ENCODE measurements around the gene HIC1. TPM values are rescaled to one million over a fixed set of nuclear protein-coding genes. Genes with fewer than 3 reads are reported as not detected.

Gene HIC1
- total RNA-seq, 4 donors from 2014 or later, result 2.7 to 9.5 (median 4.9) TPM

DNA sequence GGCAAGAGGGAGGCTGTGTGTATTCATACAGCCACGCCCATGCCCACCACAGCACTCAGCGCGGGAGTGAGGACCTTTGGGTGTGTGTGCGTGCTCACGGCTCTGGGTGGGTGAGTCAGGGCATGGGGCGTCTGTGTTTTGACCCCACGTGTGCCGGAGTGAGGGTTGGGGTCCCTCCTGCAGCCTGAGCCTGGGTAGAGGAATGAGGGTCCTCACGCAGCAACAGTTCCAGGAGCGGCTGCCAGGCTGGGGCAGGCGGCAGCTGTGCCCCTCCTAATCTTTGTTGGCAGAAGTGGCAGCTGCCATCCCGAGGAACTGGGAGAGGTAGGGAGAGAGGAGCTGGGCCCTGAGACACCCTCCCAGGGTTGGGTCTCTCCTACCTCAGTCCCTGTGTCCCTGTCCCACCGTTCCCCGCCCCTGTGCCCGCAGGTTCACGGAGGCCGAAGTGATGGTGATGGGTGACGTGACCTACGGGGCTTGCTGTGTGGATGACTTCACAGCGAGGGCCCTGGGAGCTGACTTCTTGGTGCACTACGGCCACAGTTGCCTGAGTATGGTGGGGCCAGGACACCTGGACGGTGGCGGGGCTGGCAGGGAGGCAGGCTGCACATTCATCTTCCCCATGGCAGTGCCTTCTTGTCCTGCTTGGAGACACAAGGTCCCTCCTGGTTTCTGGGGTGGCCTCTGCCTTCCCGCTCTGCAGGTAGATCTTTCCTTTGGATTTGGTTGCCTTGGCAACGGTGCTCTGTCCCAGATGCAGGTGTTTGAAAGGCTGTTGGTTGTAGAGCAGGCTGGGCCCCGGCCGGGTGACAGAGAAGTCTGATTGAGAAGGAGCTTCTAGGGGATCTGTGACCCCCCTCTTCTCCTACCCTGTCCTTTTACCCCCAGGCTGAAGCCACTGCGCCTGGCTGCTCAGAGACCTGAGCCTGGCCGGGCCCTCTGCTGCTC, 19.1 kb upstream of the HIC1 start:
- peak in 1 of 2 donors; percentile 58 for DNase-seq (ENCODE audit: low spot score in 2 of 2)
- H3K4me3 ChIP-seq, result no peak overlapping the region
- peaks cover 22% of the 10 kb centered on the region for H3K4me1 ChIP-seq
- H3K36me3 ChIP-seq, result peaks cover 47% of the 10 kb centered on the region
- WGBS, result 89% methylated on average over 5 of the region's 29 CpGs
- no peaks in the 10 kb centered on the region for H3K27me3 ChIP-seq
- TF ChIP-seq POLR2AphosphoS5 (IDR thresholded peaks at IDR 0.05), result no peak
- TF ChIP-seq, protein P1, sequence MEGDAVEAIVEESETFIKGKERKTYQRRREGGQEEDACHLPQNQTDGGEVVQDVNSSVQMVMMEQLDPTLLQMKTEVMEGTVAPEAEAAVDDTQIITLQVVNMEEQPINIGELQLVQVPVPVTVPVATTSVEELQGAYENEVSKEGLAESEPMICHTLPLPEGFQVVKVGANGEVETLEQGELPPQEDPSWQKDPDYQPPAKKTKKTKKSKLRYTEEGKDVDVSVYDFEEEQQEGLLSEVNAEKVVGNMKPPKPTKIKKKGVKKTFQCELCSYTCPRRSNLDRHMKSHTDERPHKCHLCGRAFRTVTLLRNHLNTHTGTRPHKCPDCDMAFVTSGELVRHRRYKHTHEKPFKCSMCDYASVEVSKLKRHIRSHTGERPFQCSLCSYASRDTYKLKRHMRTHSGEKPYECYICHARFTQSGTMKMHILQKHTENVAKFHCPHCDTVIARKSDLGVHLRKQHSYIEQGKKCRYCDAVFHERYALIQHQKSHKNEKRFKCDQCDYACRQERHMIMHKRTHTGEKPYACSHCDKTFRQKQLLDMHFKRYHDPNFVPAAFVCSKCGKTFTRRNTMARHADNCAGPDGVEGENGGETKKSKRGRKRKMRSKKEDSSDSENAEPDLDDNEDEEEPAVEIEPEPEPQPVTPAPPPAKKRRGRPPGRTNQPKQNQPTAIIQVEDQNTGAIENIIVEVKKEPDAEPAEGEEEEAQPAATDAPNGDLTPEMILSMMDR (IDR thresholded peaks at IDR 0.05), result no peak
- no peak for TF ChIP-seq EP300 (IDR thresholded peaks at IDR 0.05)
- no peak for TF ChIP-seq POLR2A (IDR thresholded peaks at IDR 0.05)
- no peaks in the 10 kb centered on the region for H3K9me3 ChIP-seq
- H3K27ac ChIP-seq, result no peak overlapping the region

DNA sequence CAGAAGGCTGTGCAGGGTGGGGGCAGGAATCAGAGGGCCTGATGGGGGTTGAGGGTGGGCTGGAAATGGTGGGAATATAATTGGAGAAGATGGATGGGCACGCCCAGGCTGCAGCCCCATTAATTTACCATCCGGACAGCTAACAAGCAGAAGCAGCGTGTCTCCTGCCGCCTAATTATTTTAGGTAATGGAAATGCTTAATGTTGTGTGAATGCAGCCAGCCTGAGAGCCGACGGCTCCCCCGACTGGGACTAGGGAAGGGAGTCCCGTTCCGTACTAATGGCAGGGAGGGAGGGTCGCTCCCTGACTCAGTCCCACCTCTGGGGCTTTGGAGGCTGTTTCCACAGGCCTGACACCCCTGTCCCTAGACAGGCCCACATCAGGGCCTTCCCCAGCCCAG, 17.7 kb upstream of the HIC1 start:
- Histone ChIP-seq H3K27me3 (no peaks in the 10 kb centered on the region), H3K36me3 (peaks cover 47% of the 10 kb centered on the region), H3K4me1 (peaks cover 16% of the 10 kb centered on the region), H3K4me3 (no peak overlapping the region), H3K27ac (no peak overlapping the region), H3K9me3 (no peaks in the 10 kb centered on the region)
- TF ChIP-seq POLR2AphosphoS5 (IDR thresholded peaks at IDR 0.05), result no peak
- TF ChIP-seq, protein P1 (IDR thresholded peaks at IDR 0.05), result no peak
- no peak for TF ChIP-seq EP300 (IDR thresholded peaks at IDR 0.05)
- no peak for TF ChIP-seq POLR2A (IDR thresholded peaks at IDR 0.05)
- DNase-seq (ENCODE audit: low spot score in 2 of 2), result no peak
- 87% methylated on average over 10 of the region's 10 CpGs for WGBS

DNA sequence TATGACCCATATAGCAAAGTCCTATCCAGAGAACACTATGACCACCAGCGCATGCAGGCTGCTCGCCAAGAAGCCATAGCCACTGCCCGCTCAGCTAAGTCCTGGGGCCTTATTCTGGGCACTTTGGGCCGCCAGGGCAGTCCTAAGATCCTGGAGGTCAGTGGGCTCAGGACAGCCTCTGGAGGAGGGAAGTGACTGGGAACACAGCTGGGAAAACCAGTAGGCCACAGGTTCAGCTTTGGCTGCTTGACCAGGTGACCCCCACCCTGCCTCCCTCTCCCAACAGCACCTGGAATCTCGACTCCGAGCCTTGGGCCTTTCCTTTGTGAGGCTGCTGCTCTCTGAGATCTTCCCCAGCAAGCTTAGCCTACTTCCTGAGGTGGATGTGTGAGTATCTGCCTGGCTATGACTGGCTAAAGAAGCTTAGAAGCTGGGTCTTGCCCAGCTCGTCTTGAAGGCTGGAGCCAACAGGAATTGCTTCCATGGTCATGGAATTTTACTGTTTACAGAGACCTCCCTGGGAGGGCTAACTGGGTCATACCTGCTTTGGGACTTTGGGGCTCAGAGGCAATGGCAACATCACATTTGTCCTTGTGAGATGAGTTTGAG, 14.6 kb upstream of the HIC1 start:
- TF ChIP-seq, protein P1 (IDR thresholded peaks at IDR 0.05), result no peak
- no peak for TF ChIP-seq POLR2AphosphoS5 (IDR thresholded peaks at IDR 0.05)
- TF ChIP-seq POLR2A (IDR thresholded peaks at IDR 0.05), result no peak
- TF ChIP-seq EP300 (IDR thresholded peaks at IDR 0.05), result no peak
- Histone ChIP-seq H3K36me3 (peaks cover 41% of the 10 kb centered on the region), H3K4me1 (peaks cover 29% of the 10 kb centered on the region), H3K27ac (no peak overlapping the region), H3K4me3 (no peak overlapping the region), H3K9me3 (no peaks in the 10 kb centered on the region), H3K27me3 (no peaks in the 10 kb centered on the region)
- peak in 1 of 2 donors; percentile 58 for DNase-seq (ENCODE audit: low spot score in 2 of 2)
- 87% methylated on average over 4 of the region's 7 CpGs for WGBS

DNA sequence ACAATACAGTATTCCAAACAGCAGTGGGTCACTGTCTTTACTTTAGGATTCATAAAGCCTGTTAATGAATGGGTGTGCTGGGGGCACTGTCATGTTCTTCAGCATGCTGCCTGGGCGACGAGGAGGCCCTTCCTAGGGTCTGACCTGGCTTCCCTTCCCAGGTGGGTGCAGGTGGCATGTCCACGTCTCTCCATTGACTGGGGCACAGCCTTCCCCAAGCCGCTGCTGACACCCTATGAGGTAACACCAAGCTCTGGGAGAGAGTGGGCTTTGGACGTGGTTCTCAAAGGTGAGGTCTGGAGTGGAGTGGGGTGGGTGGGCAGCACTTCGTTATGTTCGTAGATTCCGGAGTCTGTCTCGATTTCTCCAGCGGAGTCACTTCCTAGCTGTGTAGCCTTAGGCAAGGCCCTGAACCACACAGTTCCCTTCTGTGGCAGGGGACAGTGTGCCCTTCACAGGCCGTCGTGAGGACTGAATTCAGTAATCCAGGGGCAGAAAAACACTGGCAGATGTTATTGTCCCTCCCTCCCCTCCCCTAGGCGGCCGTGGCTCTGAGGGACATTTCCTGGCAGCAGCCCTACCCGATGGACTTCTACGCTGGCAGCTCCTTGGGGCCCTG, 13.9 kb upstream of the HIC1 start:
- Histone ChIP-seq H3K27ac (peak overlapping the region; percentile 94), H3K36me3 (peaks cover 34% of the 10 kb centered on the region), H3K27me3 (no peaks in the 10 kb centered on the region), H3K4me1 (peaks cover 29% of the 10 kb centered on the region), H3K9me3 (no peaks in the 10 kb centered on the region), H3K4me3 (peak overlapping the region; percentile 92)
- DNase-seq (ENCODE audit: low spot score in 2 of 2), result peak in 1 of 2 donors; percentile 66
- WGBS, result 42% methylated on average over 15 of the region's 16 CpGs
- TF ChIP-seq EP300 (IDR thresholded peaks at IDR 0.05) (no peak), POLR2AphosphoS5 (IDR thresholded peaks at IDR 0.05) (no peak), POLR2A (IDR thresholded peaks at IDR 0.05) (no peak)
- TF ChIP-seq, protein P1 (IDR thresholded peaks at IDR 0.05), result no peak

All from suprapubic skin (tissue), 4 donors.